ENCODE results near the gene APRT. TPM values are rescaled to one million over a fixed set of nuclear protein-coding genes. Genes with fewer than 3 reads are reported as not detected.
"Not testable (repeated sequence)": the region's sequence is repeated elsewhere in the genome, so short reads cannot be mapped to it uniquely, and the experiment has no call there.

The APRT gene
- total RNA-seq, 1 donor: 70.8 TPM

DNA sequence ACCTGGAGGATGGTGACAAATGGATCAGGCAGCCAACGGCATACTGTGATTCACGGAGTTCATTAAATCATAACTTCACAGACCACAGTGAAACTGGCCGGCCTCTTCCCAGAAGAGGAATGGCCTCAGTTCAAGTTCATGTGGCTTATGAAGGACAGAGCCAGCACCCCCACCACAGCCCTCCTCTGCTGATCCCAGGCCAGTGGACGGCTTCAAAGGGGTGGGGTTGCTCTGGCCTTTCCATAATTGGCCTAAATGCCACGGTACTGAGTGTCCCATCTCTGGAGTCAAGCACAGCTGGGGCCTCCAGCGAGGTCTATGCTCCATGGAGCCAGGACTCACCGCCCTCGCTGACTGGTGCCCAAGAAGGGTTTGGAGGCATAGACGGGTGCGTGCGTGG is 23.7 kb upstream of the APRT start:
- Histone ChIP-seq H3K27me3 (ENCODE audit: insufficient read depth, low read length) (no peaks in the 10 kb centered on the region), H3K9me3 (ENCODE audit: low read depth, low read length) (no peaks in the 10 kb centered on the region), H3K4me1 (ENCODE audit: insufficient read depth, low read length) (peaks cover 6% of the 10 kb centered on the region), H3K4me3 (ENCODE audit: low read length) (no peak overlapping the region)

- Histone ChIP-seq H3K4me1 (ENCODE audit: insufficient read depth, low read length) (peaks cover 3% of the 10 kb centered on the region), H3K27me3 (ENCODE audit: insufficient read depth, low read length) (no peaks in the 10 kb centered on the region), H3K4me3 (ENCODE audit: low read length) (no peak overlapping the region), H3K9me3 (ENCODE audit: low read depth, low read length) (no peaks in the 10 kb centered on the region)
These were observed 22.9 kb upstream of the APRT start for GRCh38 chr16:88834670-88835069.

DNA sequence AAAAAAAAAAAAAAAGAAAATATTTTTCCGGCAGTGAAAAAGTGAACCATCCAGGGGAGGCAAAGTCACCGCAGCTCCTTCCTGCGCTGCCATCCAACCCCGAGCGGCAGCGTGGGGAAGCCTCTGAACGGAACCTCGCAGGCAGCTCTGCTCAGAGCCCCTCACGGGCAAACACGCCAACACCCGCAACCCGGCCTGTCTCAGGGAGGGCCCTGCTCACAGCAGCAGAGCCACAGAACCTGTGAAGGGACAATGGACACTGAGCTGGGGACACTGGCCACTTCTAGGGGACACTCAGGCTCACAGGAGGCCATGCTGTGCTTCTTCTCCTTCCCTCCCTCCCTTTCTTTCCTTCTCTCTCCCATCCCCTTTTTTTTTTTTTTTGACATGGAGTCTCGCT is 21.4 kb upstream of the APRT start:
- H3K27me3 ChIP-seq (ENCODE audit: insufficient read depth, low read length): no peaks in the 10 kb centered on the region
- H3K9me3 ChIP-seq (ENCODE audit: low read depth, low read length): no peaks in the 10 kb centered on the region
- no peaks in the 10 kb centered on the region for H3K4me1 ChIP-seq (ENCODE audit: insufficient read depth, low read length)
- H3K4me3 ChIP-seq (ENCODE audit: low read length): no peak overlapping the region

GRCh38 chr16:88831838-88832237 is 20.1 kb upstream of the APRT start:
- no peaks in the 10 kb centered on the region for H3K9me3 ChIP-seq (ENCODE audit: low read depth, low read length)
- no peak overlapping the region for H3K4me3 ChIP-seq (ENCODE audit: low read length)
- H3K4me1 ChIP-seq (ENCODE audit: insufficient read depth, low read length): no peaks in the 10 kb centered on the region
- no peaks in the 10 kb centered on the region for H3K27me3 ChIP-seq (ENCODE audit: insufficient read depth, low read length)

- Histone ChIP-seq H3K27me3 (ENCODE audit: insufficient read depth, low read length) (no peaks in the 10 kb centered on the region), H3K9me3 (ENCODE audit: low read depth, low read length) (no peaks in the 10 kb centered on the region), H3K4me3 (ENCODE audit: low read length) (no peak overlapping the region), H3K4me1 (ENCODE audit: insufficient read depth, low read length) (no peaks in the 10 kb centered on the region)
These were observed 19.1 kb upstream of the APRT start for GRCh38 chr16:88830783-88831182.

DNA sequence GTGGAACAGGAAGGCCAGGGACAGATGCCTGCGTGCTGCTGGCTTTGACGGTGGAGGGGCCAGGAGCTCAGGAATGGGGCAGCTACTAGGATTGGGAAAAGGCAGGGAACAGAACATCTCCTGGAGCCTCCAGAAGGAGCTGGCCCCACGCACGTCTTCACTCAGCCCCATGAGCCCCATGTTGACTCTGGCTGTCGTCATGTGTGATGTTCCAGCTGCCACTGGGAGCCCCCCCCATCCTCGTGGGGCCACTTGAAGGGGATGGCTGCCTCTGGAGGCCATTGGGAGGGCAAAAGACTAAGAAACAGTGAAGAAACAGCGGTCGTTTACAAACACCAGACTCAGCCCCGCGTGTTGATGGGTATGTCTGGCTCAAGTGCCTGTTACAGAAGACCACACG is 18.5 kb upstream of the APRT start:
- Histone ChIP-seq H3K27me3 (ENCODE audit: insufficient read depth, low read length) (no peaks in the 10 kb centered on the region), H3K9me3 (ENCODE audit: low read depth, low read length) (no peaks in the 10 kb centered on the region), H3K4me1 (ENCODE audit: insufficient read depth, low read length) (no peaks in the 10 kb centered on the region), H3K4me3 (ENCODE audit: low read length) (no peak overlapping the region)

- H3K27me3 ChIP-seq (ENCODE audit: insufficient read depth, low read length): no peaks in the 10 kb centered on the region
- H3K9me3 ChIP-seq (ENCODE audit: low read depth, low read length): no peaks in the 10 kb centered on the region
- H3K4me3 ChIP-seq (ENCODE audit: low read length): no peak overlapping the region
- H3K4me1 ChIP-seq (ENCODE audit: insufficient read depth, low read length): no peaks in the 10 kb centered on the region
These were observed 17.0 kb upstream of the APRT start for GRCh38 chr16:88828711-88829110.

DNA sequence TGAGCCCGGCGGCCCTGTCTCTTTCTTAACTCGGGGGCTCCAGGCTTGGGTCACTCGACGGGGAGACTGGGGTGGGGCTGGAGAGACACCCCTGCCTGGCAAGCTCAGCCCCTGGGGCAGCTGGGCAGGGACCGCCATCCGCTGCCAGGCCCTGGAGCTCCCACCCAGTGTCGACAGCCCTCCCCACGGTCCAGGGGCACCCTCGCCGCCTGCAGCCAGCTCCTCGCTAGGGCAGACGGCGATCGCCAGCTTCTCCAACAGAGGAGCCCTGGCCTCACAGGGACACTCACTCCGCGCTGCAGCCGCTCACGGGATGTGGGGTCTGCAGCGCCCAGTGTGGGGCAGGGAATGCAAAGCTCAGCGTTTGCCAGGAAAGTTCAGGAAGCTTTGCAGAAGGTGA is 16.0 kb upstream of the APRT start:
- Histone ChIP-seq H3K9me3 (ENCODE audit: low read depth, low read length) (no peaks in the 10 kb centered on the region), H3K4me1 (ENCODE audit: insufficient read depth, low read length) (no peaks in the 10 kb centered on the region), H3K4me3 (ENCODE audit: low read length) (no peak overlapping the region)

GRCh38 chr16:88826070-88826840 is 14.5 kb upstream of the APRT start:
- H3K27me3 ChIP-seq (ENCODE audit: insufficient read depth, low read length): no peaks in the 10 kb centered on the region
- no peak overlapping the region for H3K4me3 ChIP-seq (ENCODE audit: low read length)
- H3K4me1 ChIP-seq (ENCODE audit: insufficient read depth, low read length): no peaks in the 10 kb centered on the region
- H3K9me3 ChIP-seq (ENCODE audit: low read depth, low read length): no peaks in the 10 kb centered on the region

More for the DNA sequence above, 16.0 kb upstream of the APRT start:
- no peaks in the 10 kb centered on the region for H3K27me3 ChIP-seq (ENCODE audit: insufficient read depth, low read length)

- Histone ChIP-seq H3K4me3 (ENCODE audit: low read length) (no peak overlapping the region), H3K9me3 (ENCODE audit: low read depth, low read length) (no peaks in the 10 kb centered on the region), H3K4me1 (ENCODE audit: insufficient read depth, low read length) (no peaks in the 10 kb centered on the region), H3K27me3 (ENCODE audit: insufficient read depth, low read length) (no peaks in the 10 kb centered on the region)
These were observed 13.4 kb upstream of the APRT start for GRCh38 chr16:88825146-88825545.

GRCh38 chr16:88824256-88825077 is 12.7 kb upstream of the APRT start:
- Histone ChIP-seq H3K4me1 (ENCODE audit: insufficient read depth, low read length) (no peaks in the 10 kb centered on the region), H3K27me3 (ENCODE audit: insufficient read depth, low read length) (no peaks in the 10 kb centered on the region), H3K4me3 (ENCODE audit: low read length) (no peak overlapping the region), H3K9me3 (ENCODE audit: low read depth, low read length) (no peaks in the 10 kb centered on the region)

DNA sequence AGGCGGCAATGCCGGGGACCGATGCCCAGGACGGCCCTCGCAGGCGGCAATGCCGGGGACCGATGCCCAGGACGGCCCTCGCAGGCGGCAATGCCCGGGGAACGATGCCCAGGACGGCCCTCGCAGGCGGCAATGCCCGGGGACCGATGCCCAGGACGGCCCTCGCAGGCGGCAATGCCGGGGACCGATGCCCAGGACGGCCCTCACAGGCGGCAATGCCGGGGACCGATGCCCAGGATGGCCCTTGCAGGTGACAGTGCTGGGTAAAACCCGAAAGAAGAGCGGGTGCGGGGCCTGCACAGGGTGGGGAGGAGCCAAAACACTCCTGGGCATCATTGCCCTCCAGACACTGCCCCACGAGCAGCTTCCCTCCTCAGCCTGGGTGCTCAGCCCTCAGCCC is 11.9 kb upstream of the APRT start:
- H3K9me3 ChIP-seq (ENCODE audit: low read depth, low read length); H3K4me3 ChIP-seq (ENCODE audit: low read length); H3K27me3 ChIP-seq (ENCODE audit: insufficient read depth, low read length); H3K4me1 ChIP-seq (ENCODE audit: insufficient read depth, low read length): not testable (repeated sequence)

- Histone ChIP-seq H3K4me1 (ENCODE audit: insufficient read depth, low read length) (no peaks in the 10 kb centered on the region), H3K27me3 (ENCODE audit: insufficient read depth, low read length) (no peaks in the 10 kb centered on the region), H3K4me3 (ENCODE audit: low read length) (no peak overlapping the region), H3K9me3 (ENCODE audit: low read depth, low read length) (no peaks in the 10 kb centered on the region)
These were observed 10.7 kb upstream of the APRT start for GRCh38 chr16:88822281-88823040.

GRCh38 chr16:88821168-88821850 is 9.6 kb upstream of the APRT start:
- no peaks in the 10 kb centered on the region for H3K27me3 ChIP-seq (ENCODE audit: insufficient read depth, low read length)
- H3K9me3 ChIP-seq (ENCODE audit: low read depth, low read length): no peaks in the 10 kb centered on the region
- H3K4me3 ChIP-seq (ENCODE audit: low read length): no peak overlapping the region
- no peaks in the 10 kb centered on the region for H3K4me1 ChIP-seq (ENCODE audit: insufficient read depth, low read length)
